ENCODE results near the gene STON2.
A peak's percentile ranks its signal among the peaks of the same experiment; 100 is the strongest.
"Not testable (repeated sequence)": the region's sequence is repeated elsewhere in the genome, so short reads cannot be mapped to it uniquely, and the experiment has no call there.

STON2 gene

GRCh38 chr14:81260732-81261131, 139.4 kb downstream of the STON2 start:
- no peak for DNase-seq

DNA sequence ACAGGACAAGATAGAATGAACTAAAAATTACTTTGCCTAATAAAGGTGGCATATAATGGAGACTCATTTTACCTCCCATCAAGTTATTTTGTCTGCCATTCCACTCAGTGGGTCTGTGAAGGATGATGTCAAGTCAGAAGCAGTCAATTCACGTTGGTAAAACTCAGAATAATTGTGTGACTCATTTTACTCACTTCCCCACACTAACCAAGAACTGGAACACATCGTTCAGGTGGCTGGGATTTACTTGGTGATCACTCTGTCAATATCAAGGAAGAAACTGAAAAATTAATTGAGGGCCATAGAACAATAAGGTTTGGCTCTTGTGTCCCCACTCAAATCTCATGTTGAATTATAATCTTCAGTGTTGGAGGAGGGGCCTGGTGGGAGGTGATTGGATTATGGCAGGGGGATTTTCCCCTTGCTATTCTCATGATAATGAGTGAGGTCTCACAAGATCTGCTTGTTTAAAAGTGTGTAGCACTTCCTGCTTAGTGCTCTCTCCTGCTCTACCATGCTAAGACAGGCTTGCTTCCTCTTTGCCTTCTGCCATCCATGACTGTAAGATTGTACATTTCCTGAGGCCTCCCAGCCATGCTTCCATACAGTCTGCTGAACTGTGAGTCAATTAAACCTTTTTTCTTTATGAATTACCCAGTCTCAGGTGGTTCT, 143.7 kb downstream of the STON2 start:
- DNase-seq = peak in 1 of 2 donors; percentile 53

DNA sequence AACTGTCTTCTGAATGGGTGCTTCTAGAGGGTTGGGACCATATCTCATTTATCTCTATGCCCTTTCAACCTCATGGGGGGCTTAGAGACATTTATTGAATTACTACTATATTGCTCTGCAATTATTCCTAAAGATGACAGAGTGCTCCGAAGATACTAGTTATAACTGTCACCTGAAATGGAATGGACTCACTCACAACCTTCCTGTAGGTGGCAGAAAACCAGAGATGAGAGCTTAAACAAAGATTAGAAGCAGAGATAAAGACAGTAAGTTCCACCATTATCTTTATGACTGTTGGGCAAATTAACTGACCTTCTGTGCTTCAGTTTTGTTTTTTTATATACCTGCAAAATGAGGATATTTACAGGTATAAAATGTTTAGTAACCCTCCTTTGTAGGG, 147.8 kb downstream of the STON2 start:
- no peak for DNase-seq

- DNase-seq = no peak
Measured at GRCh38 chr14:81247271-81247766, 152.8 kb downstream of the STON2 start.

DNA sequence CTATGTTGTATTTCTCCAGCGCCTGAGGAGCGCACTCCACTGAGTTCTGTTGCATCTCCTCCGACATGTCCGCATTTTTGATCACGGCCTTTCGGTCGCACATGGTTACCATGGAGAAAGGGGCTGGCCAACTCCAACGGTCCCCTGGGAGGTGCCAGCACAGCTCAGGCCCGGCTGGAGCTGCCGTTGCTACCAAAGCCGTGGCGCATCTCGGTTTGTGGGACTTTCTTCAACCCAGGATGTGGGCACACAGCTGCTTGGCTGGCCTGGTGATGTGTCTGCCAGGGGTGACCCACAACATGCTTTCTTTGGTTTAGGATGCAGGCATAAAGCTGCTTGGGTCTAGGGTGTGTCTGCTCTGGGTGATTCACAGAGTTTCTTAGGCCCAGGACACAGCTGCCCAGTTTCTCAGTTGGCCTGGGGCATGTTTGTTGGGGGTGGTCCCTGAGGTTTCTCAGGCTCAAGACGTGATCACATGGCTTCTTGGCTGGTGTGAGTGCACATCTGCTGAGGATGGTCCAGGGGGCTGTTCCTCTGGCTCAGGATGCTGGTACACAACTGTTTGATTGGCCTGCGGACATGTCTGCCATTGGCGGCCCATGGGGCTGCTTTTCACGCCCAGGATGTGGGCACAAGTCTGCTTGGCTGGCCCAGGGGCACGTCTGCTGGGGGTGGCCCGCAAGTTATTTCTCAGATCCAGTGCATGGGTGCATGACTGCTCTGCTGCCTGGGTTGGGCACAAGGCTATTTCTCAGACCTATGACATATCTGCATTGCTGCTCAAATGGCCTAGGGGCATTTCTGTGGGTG, 153.5 kb downstream of the STON2 start:
- no peak for DNase-seq

DNA sequence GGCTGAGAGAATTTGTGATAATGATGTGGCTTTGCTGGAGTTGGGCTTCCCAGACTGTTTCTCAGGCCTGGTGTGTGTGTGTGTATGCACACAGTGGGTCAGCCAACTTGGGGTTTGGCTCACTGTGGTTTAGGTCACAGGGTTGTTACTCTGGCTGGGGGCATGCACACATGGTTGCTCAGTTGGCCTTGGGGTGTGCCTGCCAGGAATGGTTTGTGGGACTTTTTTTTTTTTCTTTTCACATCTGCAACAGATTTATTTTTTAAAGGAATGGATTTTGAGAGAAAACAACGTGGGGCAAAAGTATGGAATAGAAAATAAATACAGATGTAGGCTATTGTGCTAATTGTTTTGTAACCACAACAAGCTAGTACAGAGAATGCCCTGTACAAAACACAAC, 154.4 kb downstream of the STON2 start:
- DNase-seq = no peak

- not testable (repeated sequence) for DNase-seq
Measured at GRCh38 chr14:81244431-81244830, 155.7 kb downstream of the STON2 start.

DNA sequence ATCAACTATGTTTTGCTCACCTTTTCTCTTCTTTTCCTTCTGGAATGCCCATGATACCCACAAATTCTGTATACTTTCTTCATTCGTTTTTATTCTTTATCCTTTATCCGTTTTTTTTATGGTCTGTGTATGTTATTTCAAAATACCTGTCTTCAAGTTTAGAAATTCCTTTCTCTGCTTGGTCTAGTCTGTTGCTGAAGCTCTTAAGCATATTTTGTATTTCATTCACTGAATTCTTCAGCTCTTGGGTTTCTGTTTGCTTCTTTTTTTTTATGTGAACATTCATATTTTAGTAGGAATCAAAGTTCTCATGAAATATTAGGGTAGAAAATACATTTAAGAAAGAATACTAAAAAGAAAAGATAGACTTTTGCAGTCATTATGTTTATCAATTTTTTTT, 156.6 kb downstream of the STON2 start:
- DNase-seq = no peak

DNA sequence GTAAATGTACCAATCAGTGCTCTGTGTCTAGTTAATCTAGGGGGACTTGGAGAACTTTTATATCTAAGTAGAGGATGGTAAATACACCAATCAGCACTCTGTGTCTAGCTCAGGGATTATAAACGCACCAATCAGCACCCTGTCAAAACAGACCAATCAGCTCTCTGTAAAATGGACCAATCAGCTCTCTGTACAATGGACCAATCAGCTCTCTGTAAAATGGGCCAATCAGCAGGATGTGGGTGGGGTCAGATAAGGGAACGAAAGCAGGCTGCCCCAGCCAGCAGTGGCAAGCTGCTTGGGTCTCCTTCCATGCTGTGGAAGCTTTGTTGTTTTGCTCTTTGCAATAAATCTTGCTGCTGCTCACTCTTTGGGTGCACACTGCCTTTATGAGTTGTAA, 163.3 kb downstream of the STON2 start:
- DNase-seq = not testable (repeated sequence)

DNA sequence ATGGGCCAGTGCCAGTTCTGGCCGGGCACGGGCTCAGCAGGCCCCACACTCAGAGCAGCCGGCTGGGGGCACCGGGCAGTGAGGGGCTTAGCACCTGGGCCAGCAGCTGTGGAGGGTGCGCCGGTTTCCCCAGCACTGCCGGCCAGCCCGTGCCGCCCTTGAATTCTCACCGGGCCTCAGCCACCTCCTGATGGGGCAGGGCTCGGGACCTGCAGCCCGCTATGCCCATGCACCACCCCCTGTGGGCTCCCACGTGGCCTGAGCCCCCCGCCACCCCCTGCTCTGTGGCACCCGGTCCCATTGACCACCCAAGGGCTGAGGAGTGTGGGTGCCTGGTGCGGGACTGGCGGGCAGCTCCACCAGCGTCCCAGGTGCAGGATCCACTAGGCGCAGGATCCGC, 164.0 kb downstream of the STON2 start:
- no peak for DNase-seq

- no peak for DNase-seq
Measured at GRCh38 chr14:81235096-81235495, 165.0 kb downstream of the STON2 start.

DNA sequence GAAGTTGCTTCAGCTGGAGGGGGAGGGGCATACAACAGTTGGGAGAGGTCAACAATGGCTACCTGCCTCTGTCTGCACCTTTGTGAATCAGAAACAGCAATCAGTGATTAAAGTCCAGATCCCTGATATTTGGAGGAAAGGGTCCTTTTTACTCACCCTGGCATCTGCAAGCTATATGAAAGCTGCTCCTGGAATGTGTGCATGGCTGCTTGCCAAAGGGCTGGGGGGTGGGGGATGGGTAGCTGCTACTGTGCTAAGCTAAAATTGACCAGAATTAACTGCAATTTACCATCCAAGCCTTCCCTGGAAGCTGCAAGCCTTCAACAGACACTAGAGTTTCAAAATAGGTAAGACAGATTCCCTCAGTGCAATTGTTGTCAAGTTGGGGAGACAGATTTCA, 165.8 kb downstream of the STON2 start:
- DNase-seq = no peak

DNA sequence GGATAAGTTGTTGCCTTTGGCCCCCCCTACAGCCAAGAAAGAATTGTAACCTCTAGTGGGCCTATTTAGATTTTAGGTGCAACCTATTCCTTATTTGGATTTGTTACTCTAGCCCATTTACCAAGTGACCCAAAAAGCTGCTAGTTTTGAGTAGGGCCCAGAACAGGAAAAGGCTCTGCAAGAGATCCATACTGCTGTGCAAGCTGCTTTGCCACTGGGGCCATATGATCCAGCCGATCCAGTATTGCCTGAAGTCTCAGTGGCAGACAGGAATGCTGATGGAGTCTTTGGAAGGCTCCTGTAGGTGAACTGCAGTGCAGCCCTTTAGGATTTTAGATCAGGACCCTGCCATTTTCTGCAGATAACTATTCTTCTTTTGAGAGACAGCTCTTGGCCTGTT, 166.5 kb downstream of the STON2 start:
- no peak for DNase-seq

DNA sequence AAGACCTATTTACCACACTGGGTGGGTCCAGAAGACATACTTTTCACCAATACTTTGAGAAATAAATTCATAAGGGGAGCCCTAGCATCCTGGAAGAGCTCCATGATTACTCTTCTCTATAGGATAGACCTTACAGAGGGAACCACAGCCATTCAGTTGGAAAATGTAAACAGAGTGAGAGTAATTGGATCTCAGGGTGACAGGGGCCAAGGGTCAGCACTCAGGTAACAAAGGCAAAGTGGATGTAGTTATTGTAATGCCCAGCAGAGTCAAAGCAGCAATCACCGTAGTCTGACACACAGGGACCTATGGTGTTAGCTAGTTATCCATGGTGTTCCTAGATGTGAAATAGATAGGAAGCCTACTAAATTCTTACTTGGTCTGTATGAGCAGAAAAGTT, 168.6 kb downstream of the STON2 start:
- DNase-seq = no peak

- no peak for DNase-seq
Measured at GRCh38 chr14:81224222-81224621, 175.9 kb downstream of the STON2 start.

- DNase-seq = not testable (repeated sequence)
Measured at GRCh38 chr14:81223788-81224187, 176.3 kb downstream of the STON2 start.

GRCh38 chr14:81222691-81223090, 177.4 kb downstream of the STON2 start:
- no peak for DNase-seq

DNA sequence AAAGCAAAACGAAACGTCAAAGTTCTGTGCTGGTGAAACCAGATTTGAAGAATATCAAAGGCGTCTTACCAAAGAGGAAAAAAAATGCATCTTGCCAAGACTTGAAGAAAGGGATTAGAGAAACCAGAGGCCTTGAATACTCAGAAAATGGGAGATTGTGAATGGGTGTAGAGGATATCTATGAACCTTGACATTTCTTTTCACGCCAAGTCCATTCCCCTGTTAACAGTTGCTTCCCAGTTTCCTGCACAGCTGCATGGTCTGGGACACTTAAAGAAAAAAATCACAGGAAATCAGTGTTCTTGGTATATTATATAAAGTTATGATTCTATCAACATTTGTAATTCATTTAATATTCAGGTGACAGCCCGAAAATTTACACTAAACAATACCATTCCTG, 178.0 kb downstream of the STON2 start:
- DNase-seq = no peak

GRCh38 chr14:81221579-81222102, 178.5 kb downstream of the STON2 start:
- DNase-seq = no peak

GRCh38 chr14:81220830-81221578, 179.1 kb downstream of the STON2 start, which contains the start of gene GTF2A1:
TSS of gene GTF2A1 (minus strand) at chr14:81220959. CDS start at chr14:81220518, 441 bp downstream.
- DNase-seq = peak; percentile 99

GRCh38 chr14:81220580-81220829, 179.6 kb downstream of the STON2 start:
- no peak for DNase-seq

- DNase-seq = peak; percentile 33 to 65
Measured at GRCh38 chr14:81219759-81220579, 180.2 kb downstream of the STON2 start.

Data from bone marrow (tissue), 2 donors.